KMS-11 (cell line): ENCODE measurements around the gene RABGAP1.
A peak's percentile ranks its signal among the peaks of the same experiment; 100 is the strongest.

Experiments
- H2AFZ ChIP-seq: fragments of 200-600 bp; sonication (generic); 2 replicates; pipeline ENCODE4 v1.6.1; 2016; ENCODE audit warnings: antibody characterized with exemption, mixed run types, low read depth
- H3K27ac ChIP-seq: fragments of 200-600 bp; sonication (generic); 2 replicates; pipeline ENCODE4 v1.6.1; 2016; ENCODE audit warnings: mild to moderate bottlenecking, mixed run types
- H3K27me3 ChIP-seq: fragments of 200-600 bp; sonication (generic); 2 replicates; pipeline ENCODE4 v1.6.1; 2017; ENCODE audit warnings: mild to moderate bottlenecking, low read depth, mixed run types, moderate library complexity; ENCODE audit not compliant: insufficient read depth
- H3K36me3 ChIP-seq: fragments of 200-600 bp; sonication (generic); 2 replicates; pipeline ENCODE4 v1.6.1; 2017; ENCODE audit warnings: mild to moderate bottlenecking, mixed run types; ENCODE audit not compliant: insufficient read depth
- H3K4me1 ChIP-seq: fragments of 200-600 bp; sonication (generic); 2 replicates; pipeline ENCODE4 v1.6.1; 2016; ENCODE audit warnings: mild to moderate bottlenecking, low read depth, mixed run types; ENCODE audit not compliant: poor library complexity, severe bottlenecking
- H3K4me2 ChIP-seq: fragments of 200-600 bp; sonication (generic); 2 replicates; pipeline ENCODE4 v1.7.0; 2016; ENCODE audit warnings: mild to moderate bottlenecking, mixed run types
- H3K4me3 ChIP-seq: fragments of 200-600 bp; sonication (generic); IDR thresholded peaks from 2 replicates; pipeline ENCODE4 v1.6.1; 2017; ENCODE audit warnings: low read depth, low read length, mixed read lengths; ENCODE audit not compliant: insufficient read depth
- H3K79me2 ChIP-seq: fragments of 200-600 bp; sonication (generic); 2 replicates; pipeline ENCODE4 v1.6.1; 2016; ENCODE audit warnings: low read depth, mixed run types; ENCODE audit not compliant: insufficient read depth
- H3K9ac ChIP-seq: fragments of 200-600 bp; sonication (generic); 2 replicates; pipeline ENCODE4 v1.6.1; 2016; ENCODE audit warnings: mild to moderate bottlenecking, mixed run types
- H4K20me1 ChIP-seq: fragments of 200-600 bp; sonication (generic); 2 replicates; pipeline ENCODE4 v1.6.1; 2016; ENCODE audit warnings: mild to moderate bottlenecking, mixed run types; ENCODE audit not compliant: insufficient read depth
- CTCF ChIP-seq: fragments of 200-600 bp; sonication (generic); conservative IDR thresholded peaks from 2 replicates; pipeline ENCODE4 v1.6.1; 2017; ENCODE audit warnings: low read depth, mild to moderate bottlenecking, antibody characterized with exemption, low read length, moderate library complexity, mixed read lengths

Gene RABGAP1

GRCh38 chr9:122946461-122947005, 5.7 kb downstream of the RABGAP1 start:
- Histone ChIP-seq H3K36me3 (no peaks in the 10 kb centered on the region), H3K27me3 (no peaks in the 10 kb centered on the region), H2AFZ (no peak overlapping the region), H3K4me1 (peaks cover 53% of the 10 kb centered on the region), H3K79me2 (peaks cover 72% of the 10 kb centered on the region), H3K4me3 (no peak overlapping the region), H3K27ac (no peak overlapping the region), H3K4me2 (no peak overlapping the region), H4K20me1 (no peaks in the 10 kb centered on the region), H3K9ac (no peak overlapping the region)
- no peak for TF ChIP-seq CTCF

GRCh38 chr9:122948313-122948712, 7.5 kb downstream of the RABGAP1 start:
- no peak overlapping the region for H3K4me2 ChIP-seq
- H3K27ac ChIP-seq: no peak overlapping the region

GRCh38 chr9:122949696-122950095, 8.9 kb downstream of the RABGAP1 start:
- H3K36me3 ChIP-seq: no peaks in the 10 kb centered on the region
- H3K9ac ChIP-seq: no peak overlapping the region
- no peaks in the 10 kb centered on the region for H3K27me3 ChIP-seq
- peaks cover 72% of the 10 kb centered on the region for H3K79me2 ChIP-seq
- TF ChIP-seq CTCF: no peak
- no peak overlapping the region for H3K4me3 ChIP-seq
- peak overlapping the region; percentile 85 for H3K4me2 ChIP-seq
- H3K27ac ChIP-seq: no peak overlapping the region
- no peaks in the 10 kb centered on the region for H4K20me1 ChIP-seq
- H3K4me1 ChIP-seq: peaks cover 48% of the 10 kb centered on the region
- no peak overlapping the region for H2AFZ ChIP-seq

More at GRCh38 chr9:122948313-122948712, 7.5 kb downstream of the RABGAP1 start:
- TF ChIP-seq CTCF: no peak
- Histone ChIP-seq H2AFZ (no peak overlapping the region), H3K4me3 (no peak overlapping the region), H3K36me3 (no peaks in the 10 kb centered on the region), H4K20me1 (no peaks in the 10 kb centered on the region), H3K4me1 (peaks cover 48% of the 10 kb centered on the region), H3K27me3 (no peaks in the 10 kb centered on the region), H3K9ac (no peak overlapping the region), H3K79me2 (peaks cover 70% of the 10 kb centered on the region)

- no peaks in the 10 kb centered on the region for H3K36me3 ChIP-seq
- TF ChIP-seq CTCF: no peak
- H3K27me3 ChIP-seq: no peaks in the 10 kb centered on the region
- H3K4me3 ChIP-seq: no peak overlapping the region
- peak overlapping the region; percentile 85 for H3K4me2 ChIP-seq
- H4K20me1 ChIP-seq: no peaks in the 10 kb centered on the region
- peak overlapping the region; percentile 56; the same call in 1 of the 2 replicates for H3K27ac ChIP-seq
- H3K4me1 ChIP-seq: peaks cover 46% of the 10 kb centered on the region
- no peak overlapping the region for H3K9ac ChIP-seq
- peaks cover 67% of the 10 kb centered on the region for H3K79me2 ChIP-seq
- no peak overlapping the region for H2AFZ ChIP-seq
These were observed 9.4 kb downstream of the RABGAP1 start for GRCh38 chr9:122950263-122950662.
